IPS-NIHi7 (cell line): ENCODE results near the gene METTL6.
"Not testable (repeated sequence)": the region's sequence is repeated elsewhere in the genome, so short reads cannot be mapped to it uniquely, and the experiment has no call there.

ENCODE experiments used
- DNase-seq: peaks from one replicate; pipeline ENCODE4 v3.0.0; 2012; ENCODE audit warnings: mixed read lengths; ENCODE audit errors: extremely low spot score

The METTL6 gene, protein sequence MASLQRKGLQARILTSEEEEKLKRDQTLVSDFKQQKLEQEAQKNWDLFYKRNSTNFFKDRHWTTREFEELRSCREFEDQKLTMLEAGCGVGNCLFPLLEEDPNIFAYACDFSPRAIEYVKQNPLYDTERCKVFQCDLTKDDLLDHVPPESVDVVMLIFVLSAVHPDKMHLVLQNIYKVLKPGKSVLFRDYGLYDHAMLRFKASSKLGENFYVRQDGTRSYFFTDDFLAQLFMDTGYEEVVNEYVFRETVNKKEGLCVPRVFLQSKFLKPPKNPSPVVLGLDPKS

DNA sequence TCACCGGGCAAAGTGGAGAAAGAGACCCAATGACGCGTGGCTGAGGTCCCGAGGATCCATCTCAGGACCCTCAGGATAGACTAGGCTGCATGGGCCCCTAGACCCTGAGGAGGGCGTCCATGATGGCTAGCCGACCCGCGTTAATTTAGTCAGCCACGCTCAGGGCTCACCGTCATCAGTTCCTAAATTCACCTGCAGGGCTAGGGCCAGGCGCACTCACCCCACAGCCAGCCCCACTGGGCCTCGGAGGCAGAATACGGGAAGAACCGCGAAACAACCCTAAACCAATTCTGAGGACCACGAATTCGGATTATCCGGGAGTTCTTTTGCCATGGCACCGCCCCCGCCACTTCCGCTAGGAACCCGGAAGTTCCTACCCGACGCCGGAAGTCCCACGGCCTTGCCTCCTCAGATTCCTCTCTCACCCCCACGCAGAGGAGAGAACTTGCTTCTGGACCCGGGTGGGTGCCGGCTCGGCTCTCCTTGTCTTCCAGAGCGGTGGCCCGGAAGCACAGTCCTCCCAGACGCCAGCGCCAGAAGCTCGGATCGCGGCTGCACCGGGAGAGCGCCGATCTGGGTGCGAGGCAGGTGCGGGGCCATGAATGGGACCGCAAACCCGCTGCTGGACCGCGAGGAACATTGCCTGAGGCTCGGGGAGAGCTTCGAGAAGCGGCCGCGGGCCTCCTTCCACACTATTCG, at the start of gene METTL6, which contains the start of gene EAF1:
Gene METTL6, minus strand, starts transcription at position 363 of the 699 bp plus-strand sequence. CDS start 1,033 bp downstream, outside the sequence.
Gene EAF1, plus strand, starts transcription at position 417 of the 699 bp plus-strand sequence. Its CDS starts 182 bp downstream, at position 599.
- peak; percentile 91 for DNase-seq

DNA sequence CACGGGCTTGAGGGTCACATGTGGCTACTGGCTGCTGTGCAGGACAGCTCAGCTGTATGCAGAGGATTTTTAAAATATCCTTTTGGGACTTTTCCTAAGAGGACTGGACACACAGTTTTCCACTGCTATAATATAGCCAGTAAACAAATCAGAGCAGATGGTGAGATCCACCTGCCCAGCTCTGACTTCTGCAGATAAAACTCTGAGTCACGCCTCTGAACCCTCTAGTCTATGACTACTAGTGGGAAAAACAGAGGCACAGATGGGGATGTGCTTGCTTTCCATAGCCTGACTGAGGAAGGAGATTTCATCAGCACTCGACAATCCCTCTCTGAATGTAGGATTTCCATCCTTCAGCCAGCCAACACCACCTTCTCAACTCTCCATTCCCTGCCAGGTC, 49.0 kb upstream of the METTL6 start:
- no peak for DNase-seq

DNA sequence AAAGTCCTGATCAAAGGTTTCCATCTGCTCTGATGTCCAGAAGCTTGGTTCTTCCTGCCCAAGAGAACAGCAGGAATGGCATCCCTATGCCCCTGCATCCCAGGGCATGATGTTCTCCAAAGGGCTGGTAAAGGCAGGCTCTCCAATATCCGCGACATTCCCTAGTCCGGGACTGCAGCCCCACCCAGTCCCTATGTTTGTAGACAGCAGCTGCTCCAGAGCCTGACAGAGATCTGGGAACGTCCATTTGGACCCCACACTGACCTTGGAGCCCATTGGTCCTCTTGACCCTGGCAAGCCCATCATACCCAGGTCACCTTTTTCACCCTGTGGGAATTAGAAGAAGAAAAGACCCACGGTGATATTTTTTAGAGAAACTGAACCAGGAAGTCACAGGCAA, 47.8 kb upstream of the METTL6 start:
- DNase-seq, result no peak

DNA sequence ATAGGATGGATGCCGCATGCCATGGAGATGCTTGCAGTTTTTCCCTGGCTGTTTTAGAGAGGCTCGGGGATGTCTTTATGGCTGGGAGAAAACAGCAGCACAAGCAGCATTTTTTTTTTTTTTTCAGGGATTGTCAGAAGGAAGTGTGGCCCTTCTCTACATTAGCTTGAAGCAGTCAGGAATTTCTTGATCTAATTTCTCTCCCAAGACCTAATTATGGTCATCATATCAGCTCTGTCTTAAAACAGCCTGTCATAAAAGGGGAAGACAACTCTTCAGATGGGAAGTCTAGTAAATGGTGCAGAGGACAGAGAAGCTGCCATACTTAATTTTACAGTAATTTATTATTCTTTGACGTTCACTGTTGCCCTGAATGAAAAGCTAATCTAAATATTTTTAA, 44.5 kb upstream of the METTL6 start:
- DNase-seq, result no peak

DNA sequence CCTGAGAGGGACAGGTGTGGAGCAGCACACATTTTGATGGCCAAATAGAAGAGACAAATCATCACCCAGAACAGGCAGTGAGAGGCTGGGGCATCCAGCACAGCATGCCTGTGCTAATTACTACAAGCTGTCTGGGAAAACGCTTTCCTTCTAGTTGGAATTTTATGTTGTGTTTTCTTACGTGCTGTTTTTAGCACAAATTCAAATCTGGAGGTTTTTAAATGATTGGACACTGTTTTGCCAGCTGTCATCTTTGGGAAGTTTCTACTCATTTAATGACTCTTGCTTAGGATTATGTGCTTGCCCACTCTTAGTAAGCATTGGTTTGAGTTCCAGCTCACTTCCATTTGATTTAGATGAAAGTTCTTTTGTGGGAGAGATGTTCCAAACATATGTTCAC, 43.5 kb upstream of the METTL6 start:
- no peak for DNase-seq

DNA sequence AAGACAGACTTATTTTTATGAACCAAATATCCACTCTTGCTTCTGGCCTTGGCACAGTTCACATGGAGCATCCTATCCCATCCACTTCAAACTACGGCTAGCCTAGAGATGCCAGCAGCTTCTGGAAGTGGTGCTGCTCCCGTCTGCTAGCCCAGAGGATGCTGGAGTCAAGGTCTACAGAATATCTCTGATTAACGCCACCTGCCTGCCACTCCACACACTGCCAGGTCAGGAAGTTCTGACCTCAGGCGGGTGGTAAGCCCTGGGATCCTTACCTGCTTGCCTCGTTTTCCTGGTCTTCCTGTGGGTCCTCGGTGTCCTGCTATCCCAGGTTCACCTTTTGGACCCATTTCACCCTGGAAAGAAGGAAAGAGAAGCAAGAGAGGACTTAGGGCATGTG, 42.9 kb upstream of the METTL6 start:
- DNase-seq, result peak; percentile 80

DNA sequence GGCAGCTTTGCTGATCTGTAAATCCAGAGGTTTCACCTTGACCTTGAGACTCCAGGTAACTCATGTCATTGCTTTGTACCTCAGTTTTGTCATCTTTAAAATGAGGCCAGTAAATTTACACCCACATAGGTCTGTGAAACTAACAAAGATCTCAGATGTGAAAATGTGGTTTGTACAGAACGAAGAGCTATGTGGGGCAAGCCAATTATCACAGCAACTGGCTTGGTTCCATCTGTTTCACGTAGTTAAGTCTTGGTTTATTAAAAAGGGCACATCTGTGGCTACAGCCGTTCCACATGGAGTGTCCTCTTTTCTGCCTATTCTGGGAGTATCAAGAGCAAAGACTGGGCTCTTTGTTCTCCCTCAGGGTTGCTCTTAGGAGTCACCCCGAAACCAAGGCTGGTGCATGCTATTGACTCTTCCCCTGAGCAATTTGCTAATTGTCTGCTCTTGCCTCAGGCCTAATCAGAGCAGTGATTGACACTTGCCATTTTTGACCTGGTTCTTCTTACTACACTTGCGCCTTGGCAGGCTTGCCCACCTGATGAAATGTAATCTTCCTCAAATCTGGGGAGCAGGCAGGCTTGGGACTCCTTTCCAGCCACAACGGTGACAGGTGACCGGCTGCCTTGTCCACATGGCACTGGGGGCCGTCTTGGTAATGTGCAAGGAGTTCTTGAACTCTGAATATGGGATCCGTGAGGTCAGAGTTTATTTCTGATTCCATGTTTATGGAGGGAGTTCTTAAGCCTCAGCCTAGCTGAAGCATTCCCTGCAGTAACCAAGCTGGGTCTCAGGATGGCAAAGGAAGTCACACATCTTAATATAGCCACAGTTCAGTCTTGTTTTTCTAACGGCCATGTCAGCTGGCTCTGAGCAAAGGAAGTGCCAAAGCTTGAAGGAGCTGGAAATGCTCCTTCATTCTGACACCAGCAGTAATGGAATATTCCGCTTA, 40.2 kb upstream of the METTL6 start:
- DNase-seq, result no peak

DNA sequence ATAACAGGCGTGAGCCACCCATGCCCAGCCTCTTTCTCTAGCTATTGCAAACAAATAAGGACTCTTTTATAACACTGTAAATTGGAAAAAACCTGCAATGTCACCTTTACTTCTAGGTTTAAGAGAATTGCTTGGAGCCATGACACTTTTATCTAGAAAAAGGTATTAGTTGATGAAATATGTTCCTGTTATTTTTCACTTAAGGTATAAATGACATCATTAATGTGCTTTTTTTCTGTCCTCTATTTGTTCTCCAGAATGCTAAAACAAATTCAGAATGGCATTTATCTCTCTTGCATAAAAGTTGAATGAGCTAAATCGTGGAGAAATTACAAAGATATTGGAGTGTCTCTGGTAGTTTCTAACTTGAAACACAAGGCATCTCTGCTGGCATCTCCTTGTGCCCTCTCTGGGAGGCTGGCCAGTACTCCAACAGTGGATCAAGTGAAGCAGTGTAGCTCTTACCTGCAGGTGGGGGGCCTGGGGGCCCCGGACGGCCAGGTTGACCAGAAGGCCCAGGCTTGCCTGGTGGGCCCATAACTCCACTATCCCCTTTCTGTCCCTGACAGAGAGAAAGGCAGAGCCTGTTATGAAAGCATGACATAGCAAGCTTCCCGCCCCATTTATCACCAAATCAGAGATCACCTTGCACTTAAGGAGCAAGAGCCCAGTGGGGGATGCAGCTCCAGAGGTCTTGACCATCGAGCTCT, 38.7 kb upstream of the METTL6 start:
- DNase-seq, result no peak

DNA sequence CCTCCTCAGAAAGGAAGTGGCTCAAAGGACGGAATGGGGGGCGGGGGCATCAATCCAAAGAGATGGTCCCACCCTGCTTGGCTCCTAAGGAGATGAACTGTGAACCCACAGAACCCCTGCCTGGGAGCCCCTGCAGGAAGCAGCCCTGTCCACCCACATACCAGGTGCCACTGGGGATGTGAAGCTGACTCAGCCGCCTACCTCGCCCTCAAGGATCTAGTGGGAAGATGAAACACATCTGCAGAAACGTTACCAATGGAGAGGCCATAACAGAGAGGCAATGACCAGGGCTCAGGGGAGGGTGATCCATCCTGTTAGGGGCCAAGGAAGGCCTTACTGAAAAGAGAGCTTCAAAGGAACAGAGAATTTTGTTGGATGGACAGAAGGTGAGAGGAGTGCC, 35.1 kb upstream of the METTL6 start:
- DNase-seq, result no peak

DNA sequence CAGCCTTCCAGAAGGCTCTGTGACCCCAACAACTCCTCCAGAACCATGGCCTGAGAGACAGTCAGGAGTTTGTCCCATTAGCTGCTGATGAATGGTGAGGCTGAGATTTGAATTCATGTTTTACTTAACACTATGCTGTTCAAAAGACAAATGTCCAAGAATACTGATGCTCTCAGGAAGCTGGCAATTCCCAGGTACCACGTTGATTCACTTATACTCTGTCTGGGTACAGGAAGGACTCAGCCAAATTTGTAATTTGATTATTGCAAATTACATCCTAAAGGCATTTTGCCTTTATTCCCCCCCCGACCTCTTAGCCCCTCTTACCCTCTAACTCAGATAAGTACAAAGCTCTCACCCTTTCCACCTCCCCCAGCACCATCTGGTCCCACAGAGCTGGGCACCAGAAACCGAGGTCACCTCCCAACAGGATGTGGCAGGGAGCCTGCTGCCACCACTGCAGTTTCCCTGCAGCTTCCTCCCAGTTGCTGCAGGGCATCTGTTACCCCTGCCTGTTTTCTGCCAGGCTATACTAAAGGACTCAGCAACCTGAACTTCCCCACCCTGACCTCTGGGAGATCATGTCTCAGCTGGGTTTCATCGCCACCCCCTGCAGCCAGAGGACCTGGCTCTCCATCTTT, 33.7 kb upstream of the METTL6 start:
- DNase-seq, result no peak

DNA sequence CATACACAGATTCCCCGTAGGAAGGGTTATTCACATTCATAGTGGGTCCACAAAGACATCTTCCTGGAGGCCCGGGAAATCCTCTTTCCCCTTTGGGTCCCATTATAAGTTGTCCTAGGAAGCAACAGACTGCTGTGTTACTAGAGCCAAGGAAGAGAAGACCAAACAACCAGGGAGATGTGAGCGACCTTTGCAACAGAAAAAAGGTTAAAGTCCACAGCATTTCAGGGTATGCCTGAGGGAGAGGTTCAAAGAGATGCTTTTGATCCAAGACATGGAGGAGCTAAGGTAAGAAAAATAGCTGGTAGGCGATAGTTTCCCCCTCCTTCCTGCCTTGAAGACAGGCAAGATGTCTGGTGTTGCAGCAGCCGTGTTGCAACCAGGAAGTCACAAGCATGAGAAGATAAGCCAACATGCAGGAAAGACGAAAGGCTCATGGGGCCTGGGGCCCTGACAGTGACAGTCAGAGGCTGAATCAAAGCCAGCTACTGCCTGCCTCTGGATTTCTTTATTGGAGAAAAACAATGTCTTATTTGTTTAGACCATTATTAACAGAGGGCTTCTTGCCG, 31.0 kb upstream of the METTL6 start:
- no peak for DNase-seq

DNA sequence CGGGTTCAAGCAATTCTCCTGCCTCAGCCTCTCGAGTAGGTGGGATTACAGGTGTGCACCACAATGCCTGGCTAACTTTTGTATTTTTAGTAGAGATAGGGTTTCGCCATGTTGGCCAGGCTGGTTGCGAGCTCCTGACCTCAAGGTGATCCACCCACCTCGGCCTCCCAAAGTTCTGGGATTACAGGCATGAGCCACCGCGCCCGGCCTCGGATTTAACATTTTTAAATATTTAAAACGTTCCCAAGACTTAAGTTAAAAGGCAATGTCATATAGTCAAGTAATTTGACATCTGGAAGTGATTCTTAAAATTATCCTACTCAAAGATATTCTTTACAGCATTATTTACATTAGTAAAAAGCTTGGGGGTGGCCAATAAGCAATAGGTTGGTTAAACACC, 29.6 kb upstream of the METTL6 start:
- not testable (repeated sequence) for DNase-seq

DNA sequence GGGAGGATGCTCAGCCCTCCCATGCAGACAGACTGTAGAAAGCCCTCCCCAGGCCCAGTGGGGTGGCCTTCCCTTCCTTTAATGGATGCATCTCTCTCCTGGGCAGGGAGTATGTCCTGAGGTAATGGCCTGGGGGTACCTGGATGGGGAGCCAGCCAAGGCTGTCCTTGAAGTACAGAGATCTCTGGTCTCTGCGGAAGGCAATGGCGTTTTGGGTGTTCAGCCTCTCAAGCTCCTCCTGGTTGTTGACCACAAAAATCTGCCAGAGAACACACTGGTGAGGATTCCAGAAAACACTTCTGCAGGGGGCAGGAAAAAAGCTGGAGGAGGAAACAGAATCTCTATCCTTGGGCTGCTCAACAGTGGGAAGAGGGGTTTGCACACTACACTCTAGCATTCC, 29.0 kb upstream of the METTL6 start:
- no peak for DNase-seq

DNA sequence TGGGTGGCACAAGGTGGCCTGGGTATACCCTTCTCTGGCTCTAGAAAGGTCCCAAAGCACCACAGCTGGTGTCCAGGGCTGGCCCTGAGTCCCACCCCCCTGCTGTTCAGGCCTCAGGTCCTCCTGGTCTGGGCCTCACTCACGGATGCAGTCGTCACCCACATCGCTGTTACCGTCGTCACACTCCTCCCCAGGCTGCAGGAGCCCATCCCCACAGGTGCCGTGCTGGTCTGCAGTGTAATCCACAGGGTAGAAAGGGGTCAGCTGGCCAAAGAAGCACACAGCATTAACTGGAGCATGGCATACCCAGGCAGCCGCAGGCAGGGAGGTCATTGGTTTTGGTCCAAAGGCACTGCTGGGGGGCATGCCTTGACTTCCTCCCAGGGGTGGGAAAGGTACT, 28.4 kb upstream of the METTL6 start:
- DNase-seq, result no peak

DNA sequence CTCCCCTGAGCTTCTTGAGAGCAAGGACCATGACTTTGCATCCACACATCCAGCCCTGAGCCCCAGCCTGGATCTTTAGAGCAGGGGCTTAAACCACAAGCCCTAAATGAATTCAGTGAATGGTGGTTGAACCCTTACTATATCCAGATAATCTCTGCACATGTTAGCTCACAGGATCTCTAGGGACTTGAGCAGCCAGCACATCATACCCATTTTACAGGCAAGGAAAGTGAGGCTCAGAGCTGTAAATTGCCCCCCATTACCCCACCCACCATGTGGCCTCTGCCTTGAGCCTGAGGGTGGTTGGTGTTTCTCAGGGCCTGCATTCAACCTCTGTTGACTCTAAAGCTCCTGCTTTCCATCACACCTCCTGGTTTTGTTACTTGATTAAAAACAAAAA, 27.6 kb upstream of the METTL6 start:
- no peak for DNase-seq

DNA sequence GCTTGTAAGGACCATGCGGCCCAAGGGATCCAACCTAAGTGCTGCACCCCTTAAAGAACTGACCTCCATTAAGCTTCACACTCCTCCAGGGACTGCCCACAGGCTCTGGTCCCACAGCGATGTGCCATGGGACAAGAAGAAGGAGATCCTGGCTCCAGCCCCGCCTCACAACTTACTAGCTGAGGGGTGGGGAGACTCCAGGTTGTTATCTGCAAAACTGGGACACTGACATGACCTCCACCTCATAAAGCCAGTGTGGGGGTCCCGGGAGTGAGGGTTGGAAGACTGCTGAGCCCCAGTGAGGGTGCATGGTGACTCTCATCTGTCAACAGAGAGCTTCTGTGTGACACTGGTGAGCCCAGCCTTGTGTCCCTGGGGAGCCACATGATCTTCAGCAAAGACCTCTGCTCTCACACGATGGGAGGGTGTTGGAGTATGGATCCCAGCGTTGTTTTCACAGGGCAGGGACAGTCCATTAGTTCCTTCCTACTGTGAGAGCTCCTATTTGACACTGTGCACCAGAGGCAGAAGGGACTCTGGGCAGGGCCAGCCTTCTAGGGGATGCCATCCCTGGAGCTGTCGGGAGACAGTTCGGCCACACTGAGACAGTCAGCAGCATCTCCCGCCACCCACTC, 26.8 kb upstream of the METTL6 start:
- DNase-seq, result no peak

DNA sequence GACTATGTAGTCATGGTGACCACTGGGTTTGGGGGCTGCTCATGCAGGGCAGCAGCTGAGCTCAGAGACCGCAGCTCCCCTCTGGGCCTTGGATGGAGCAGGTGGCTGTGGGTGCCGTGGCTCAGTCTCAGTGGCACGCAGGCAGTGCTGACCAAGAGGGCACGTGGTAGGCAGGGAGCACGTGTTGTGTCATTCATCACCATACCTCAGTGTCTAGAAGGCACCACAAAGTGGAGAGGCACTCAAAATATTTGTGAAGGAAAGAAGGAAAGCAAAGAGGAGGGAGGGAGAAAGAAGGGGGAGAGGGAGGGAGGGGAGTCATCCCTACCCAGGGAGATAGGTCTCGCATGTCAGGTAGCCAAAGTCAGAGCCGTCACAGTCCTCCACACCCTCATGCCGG, 26.2 kb upstream of the METTL6 start:
- no peak for DNase-seq

DNA sequence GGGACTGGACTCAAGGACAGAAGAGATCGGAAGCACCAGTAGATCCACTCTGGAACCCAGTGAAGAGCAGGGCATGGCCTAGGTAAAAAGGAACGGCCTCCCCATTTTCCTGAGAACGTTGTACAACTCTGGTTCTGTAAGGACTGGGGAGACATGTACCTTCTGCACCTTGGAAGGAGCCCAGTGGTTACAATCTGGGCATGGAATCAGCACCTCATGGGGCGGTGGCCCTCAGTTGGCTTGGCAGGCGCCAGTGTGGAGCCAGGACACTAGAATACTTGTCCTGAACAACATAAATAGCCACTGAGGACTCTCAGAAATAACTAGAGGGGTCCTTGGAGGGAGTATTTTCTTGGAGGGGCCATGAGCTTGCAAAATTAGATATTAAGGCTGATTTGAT, 25.6 kb upstream of the METTL6 start:
- no peak for DNase-seq

DNA sequence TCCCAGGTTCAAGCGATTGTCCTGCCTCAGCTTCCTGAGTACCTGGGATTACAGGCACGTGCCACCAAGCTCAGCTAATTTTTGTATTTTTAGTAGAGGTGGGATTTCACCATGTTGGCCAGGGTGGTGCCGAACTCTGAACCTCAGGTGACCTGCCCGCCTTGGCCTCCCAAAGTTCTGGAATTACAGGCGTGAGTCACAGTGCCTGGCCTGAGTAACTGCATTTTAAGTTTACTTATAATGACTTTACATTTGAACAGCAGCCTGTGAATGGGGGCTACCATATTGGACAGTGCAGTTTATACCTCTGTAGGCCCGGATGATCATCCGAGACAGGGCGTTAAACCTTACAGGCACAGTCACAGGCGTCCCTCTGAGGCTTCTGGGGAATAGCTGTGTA, 24.8 kb upstream of the METTL6 start:
- DNase-seq, result no peak
